HS-5 (cell line): ENCODE results near the gene ZNF207.
"Not testable (repeated sequence)": the region's sequence is repeated elsewhere in the genome, so short reads cannot be mapped to it uniquely, and the experiment has no call there.

ENCODE experiments used
- DNase-seq: peaks from one replicate; pipeline ENCODE4 v3.0.0-alpha.2; 2012; ENCODE audit warnings: low read depth

The ZNF207 gene

GRCh38 chr17:32349854-32350665 is at the start of gene ZNF207:
TSS of gene ZNF207 (plus strand) at chr17:32350157. CDS start at chr17:32350286, 129 bp downstream.
- peak; percentile 79 for DNase-seq

- no peak for DNase-seq
These were observed 47.9 kb upstream of the ZNF207 start for GRCh38 chr17:32302037-32302436.

GRCh38 chr17:32302860-32303649 is 46.9 kb upstream of the ZNF207 start:
- no peak for DNase-seq

GRCh38 chr17:32303781-32304288 is 46.1 kb upstream of the ZNF207 start:
- DNase-seq, result no peak

GRCh38 chr17:32305049-32305448 is 44.9 kb upstream of the ZNF207 start:
- DNase-seq, result no peak

GRCh38 chr17:32307658-32308057 is 42.3 kb upstream of the ZNF207 start:
- DNase-seq, result no peak

- DNase-seq, result no peak
These were observed 38.9 kb upstream of the ZNF207 start for GRCh38 chr17:32311028-32311536.

GRCh38 chr17:32314636-32315035 is 35.3 kb upstream of the ZNF207 start:
- no peak for DNase-seq

GRCh38 chr17:32315171-32315570 is 34.8 kb upstream of the ZNF207 start:
- no peak for DNase-seq

- not testable (repeated sequence) for DNase-seq
These were observed 33.3 kb upstream of the ZNF207 start for GRCh38 chr17:32316653-32317052.

- DNase-seq, result no peak
These were observed 32.6 kb upstream of the ZNF207 start for GRCh38 chr17:32317353-32317752.

GRCh38 chr17:32318071-32318470 is 31.9 kb upstream of the ZNF207 start:
- no peak for DNase-seq

- DNase-seq, result no peak
These were observed 30.4 kb upstream of the ZNF207 start for GRCh38 chr17:32319548-32319905.

- DNase-seq, result not testable (repeated sequence)
These were observed 29.9 kb upstream of the ZNF207 start for GRCh38 chr17:32320080-32320479.

- DNase-seq, result no peak
These were observed 29.1 kb upstream of the ZNF207 start for GRCh38 chr17:32320847-32321246.

GRCh38 chr17:32323046-32323445 is 26.9 kb upstream of the ZNF207 start:
- DNase-seq, result no peak

- DNase-seq, result no peak
These were observed 26.0 kb upstream of the ZNF207 start for GRCh38 chr17:32323811-32324491.

GRCh38 chr17:32327911-32328310 is 22.0 kb upstream of the ZNF207 start:
- DNase-seq, result no peak

- DNase-seq, result no peak
These were observed 19.8 kb upstream of the ZNF207 start for GRCh38 chr17:32330147-32330546.

- DNase-seq, result no peak
These were observed 18.5 kb upstream of the ZNF207 start for GRCh38 chr17:32331243-32332040.

- DNase-seq, result no peak
These were observed 16.8 kb upstream of the ZNF207 start for GRCh38 chr17:32333187-32333586.
